HL-60 (cell line): ENCODE results near the gene PSAP.

Source experiments
- CTCF ChIP-seq: IDR thresholded peaks from one replicate; pipeline ENCODE4 v1.5.1; 2011; ENCODE audit warnings: low read length, control low read depth, inconsistent platforms; ENCODE audit not compliant: insufficient read depth
- GABPA ChIP-seq: IDR thresholded peaks from 2 replicates; pipeline ENCODE4 v1.6.1; 2012; ENCODE audit warnings: low read depth
- POLR2AphosphoS5 ChIP-seq: IDR thresholded peaks from 2 replicates; pipeline ENCODE4 v1.6.1; 2012; ENCODE audit warnings: low read depth
- REST ChIP-seq: IDR thresholded peaks from 2 replicates; pipeline ENCODE4 v1.6.1; 2012; ENCODE audit warnings: low read depth; ENCODE audit not compliant: insufficient replicate concordance

GRCh38 chr10:71899665-71900412, 48.8 kb upstream of the PSAP start:
- TF ChIP-seq CTCF (no peak), REST (no peak), GABPA (no peak), POLR2AphosphoS5 (no peak)
